H1 (cell line): ENCODE measurements around the gene URAD. TPM values are rescaled to one million over a fixed set of nuclear protein-coding genes. Genes with fewer than 3 reads are reported as not detected.

Experiments
- CTCF ChIA-PET: fragments of 300-600 bp; sonication (Branson Sonifier 250); formaldehyde crosslinking; loops from one replicate; lab custom pipeline; 2021; ENCODE audit not compliant: partially characterized antibody; lab: Charles Lee
- POLR2A ChIA-PET: fragments of 300-600 bp; sonication (Branson Sonifier 250); formaldehyde crosslinking; loops from one replicate; lab custom pipeline; 2021; ENCODE audit warnings: inconsistent platforms; ENCODE audit not compliant: partially characterized antibody; lab: Charles Lee
- DNase-seq, 2 experiments: peaks; one replicate each; pipeline versions ENCODE4 v3.0.0 to v3.0.0-alpha.2; 2010 to 2022; ENCODE audit warnings: low spot score in 2 of 2, low read depth in 1 of 2, mixed read lengths in 1 of 2
- FAIRE-seq: peaks from 2 replicates; lab custom pipeline; 2011; peaks lifted over from hg19 to GRCh38; lab: Jason Lieb, UNC
- H2AFZ ChIP-seq: 2 replicates; pipeline ENCODE4 v1.8.1; 2012; ENCODE audit warnings: low read length, inconsistent platforms
- H2AK5ac ChIP-seq: 2 replicates; pipeline ENCODE4 v1.6.1; 2013; ENCODE audit warnings: low read depth, low read length
- H2BK120ac ChIP-seq: replicated peaks from 2 replicates; pipeline ENCODE3; 2013; ENCODE audit warnings: low read depth, low read length, inconsistent platforms
- H2BK12ac ChIP-seq: 2 replicates; pipeline ENCODE4 v1.6.1; 2013; ENCODE audit warnings: low read depth, low read length
- H2BK15ac ChIP-seq: 2 replicates; pipeline ENCODE4 v1.6.1; 2013; ENCODE audit warnings: low read length
- H2BK20ac ChIP-seq: 2 replicates; pipeline ENCODE4 v1.6.1; 2013; ENCODE audit warnings: low read length
- H2BK5ac ChIP-seq: 2 replicates; pipeline ENCODE4 v1.6.1; 2013; ENCODE audit warnings: low read depth, low read length
- H3K14ac ChIP-seq: 2 replicates; pipeline ENCODE4 v1.6.1; 2013; ENCODE audit warnings: inconsistent platforms; ENCODE audit not compliant: insufficient read length
- H3K18ac ChIP-seq: 2 replicates; pipeline ENCODE4 v1.6.1; 2013; ENCODE audit warnings: low read length; ENCODE audit errors: extremely low read depth
- H3K23ac ChIP-seq: 2 replicates; pipeline ENCODE4 v1.6.1; 2013; ENCODE audit warnings: inconsistent platforms; ENCODE audit not compliant: insufficient read length
- H3K23me2 ChIP-seq: 2 replicates; pipeline ENCODE4 v1.6.1; 2013; ENCODE audit warnings: low read depth, low read length
- H3K27ac ChIP-seq: 2 replicates; pipeline ENCODE4 v1.6.1; 2011; ENCODE audit warnings: low read depth, low read length, inconsistent platforms
- H3K27me3 ChIP-seq, 4 experiments: replicated peaks in 1 of 4; 1 replicate in 1 of 4; 2 replicates in 3 of 4; pipeline versions ENCODE4 v1.6.1 to v1.8.1; 2011 to 2013; ENCODE audit warnings: low read length in 3 of 4, mild to moderate bottlenecking in 3 of 4, inconsistent platforms in 2 of 4, mixed read lengths in 2 of 4, moderate library complexity in 1 of 4; ENCODE audit not compliant: control insufficient read depth in 3 of 4, insufficient read depth in 3 of 4; ENCODE audit errors: extremely low read depth in 1 of 4
- H3K36me3 ChIP-seq, 4 experiments: 2 replicates each; pipeline versions ENCODE4 v1.6.1 to v1.8.1; 2011 to 2013; ENCODE audit warnings: mild to moderate bottlenecking in 4 of 4, low read length in 3 of 4, moderate library complexity in 2 of 4, control low read depth in 1 of 4, inconsistent platforms in 1 of 4; ENCODE audit not compliant: insufficient read depth in 4 of 4, control insufficient read depth in 2 of 4
- H3K4ac ChIP-seq: replicated peaks from 2 replicates; pipeline ENCODE3; 2013; ENCODE audit warnings: low read length, low read depth, mixed read lengths, inconsistent platforms; ENCODE audit not compliant: insufficient read length
- H3K4me1 ChIP-seq, 4 experiments: replicated peaks in 1 of 4; 1 replicate in 1 of 4; 2 replicates in 3 of 4; pipeline versions ENCODE4 v1.6.1 to v1.8.1; 2011 to 2013; ENCODE audit warnings: low read length in 3 of 4, inconsistent platforms in 2 of 4, mixed read lengths in 1 of 4; ENCODE audit not compliant: insufficient read depth in 4 of 4, control insufficient read depth in 3 of 4
- H3K4me2 ChIP-seq, 2 experiments: 2 replicates each; pipeline versions ENCODE4 v1.6.1 to v1.8.1; 2011 to 2013; ENCODE audit warnings: low read depth in 2 of 2, low read length in 2 of 2, control low read depth in 1 of 2, inconsistent platforms in 1 of 2, mild to moderate bottlenecking in 1 of 2; ENCODE audit not compliant: insufficient read depth in 1 of 2
- H3K4me3 ChIP-seq, 4 experiments: fragments of 200-600, 300-600 bp in 1 of 4; sonication (generic), shearing (Covaris generic), sonication (Bioruptor Twin) in 1 of 4; 2 replicates each; pipeline versions ENCODE4 v1.5.1 to v1.8.1; 2011 to 2016; ENCODE audit warnings: low read length in 4 of 4, low read depth in 3 of 4, control low read depth in 2 of 4, inconsistent platforms in 2 of 4, mild to moderate bottlenecking in 2 of 4, mixed read lengths in 1 of 4, moderate library complexity in 1 of 4; ENCODE audit not compliant: insufficient read depth in 2 of 4; ENCODE audit errors: extremely low read depth in 1 of 4
- H3K56ac ChIP-seq: replicated peaks from 2 replicates; pipeline ENCODE3; 2013; ENCODE audit warnings: low read depth, mild to moderate bottlenecking, mixed read lengths, low read length, inconsistent platforms; ENCODE audit not compliant: insufficient read length
- H3K79me1 ChIP-seq: 2 replicates; pipeline ENCODE4 v1.6.1; 2013; ENCODE audit warnings: low read depth, low read length, control low read depth
- H3K79me2 ChIP-seq, 2 experiments: 2 replicates each; pipeline versions ENCODE4 v1.6.1 to v1.8.1; 2012 to 2013; ENCODE audit warnings: low read length in 2 of 2, mild to moderate bottlenecking in 2 of 2, inconsistent platforms in 1 of 2; ENCODE audit not compliant: insufficient read depth in 2 of 2, control insufficient read depth in 1 of 2
- H3K9ac ChIP-seq, 4 experiments: replicated peaks in 1 of 4; 1 replicate in 1 of 4; 2 replicates in 3 of 4; pipeline versions ENCODE4 v1.6.1 to v1.8.1; 2011 to 2013; ENCODE audit warnings: low read depth in 3 of 4, low read length in 3 of 4, control low read depth in 2 of 4, mild to moderate bottlenecking in 2 of 4, moderate library complexity in 2 of 4, inconsistent platforms in 1 of 4; ENCODE audit errors: extremely low read depth in 1 of 4
- H3K9me3 ChIP-seq, 2 experiments: 2 replicates each; pipeline versions ENCODE4 v1.6.1 to v1.8.1; 2012 to 2013; ENCODE audit warnings: mild to moderate bottlenecking in 2 of 2, moderate library complexity in 2 of 2, control low read depth in 1 of 2, inconsistent platforms in 1 of 2, low read depth in 1 of 2, low read length in 1 of 2, mixed read lengths in 1 of 2; ENCODE audit not compliant: insufficient read depth in 2 of 2
- H4K20me1 ChIP-seq, 2 experiments: replicated peaks in 1 of 2; 2 replicates each; pipeline versions ENCODE3 to v1.8.1; 2011 to 2013; ENCODE audit warnings: inconsistent platforms in 2 of 2, low read length in 2 of 2, mild to moderate bottlenecking in 1 of 2; ENCODE audit not compliant: insufficient read depth in 2 of 2, control insufficient read depth in 1 of 2
- H4K5ac ChIP-seq: 2 replicates; pipeline ENCODE4 v1.6.1; 2013; ENCODE audit warnings: low read length, low read depth, mixed read lengths, inconsistent platforms; ENCODE audit not compliant: insufficient read length
- H4K8ac ChIP-seq: 2 replicates; pipeline ENCODE4 v1.8.0; 2013; ENCODE audit warnings: mild to moderate bottlenecking, moderate library complexity, low read length, inconsistent platforms; ENCODE audit not compliant: insufficient read depth; ENCODE audit errors: extremely low read depth
- H4K91ac ChIP-seq: replicated peaks from 2 replicates; pipeline ENCODE3; 2013; ENCODE audit warnings: low read length, mixed read lengths, inconsistent platforms; ENCODE audit not compliant: insufficient read length
- SP1 ChIP-seq: IDR thresholded peaks from 2 replicates; pipeline ENCODE4 v1.6.1; 2011; ENCODE audit warnings: low read depth, low read length
- WGBS, 2 experiments: shearing (Covaris generic) in 1 of 2; methylation state at CpG; one replicate each; pipeline versions ENCODE4 v1.1.6 to v1.1.7; 2013 to 2015; ENCODE audit warnings: low lambda C conversion rate in 2 of 2, mixed read lengths in 2 of 2, inconsistent platforms in 1 of 2, low coverage in 1 of 2, missing lambda C conversion rate in 1 of 2; ENCODE audit not compliant: insufficient replicate concordance in 2 of 2, insufficient coverage in 1 of 2, insufficient read length in 1 of 2; ENCODE audit errors: extremely low coverage in 1 of 2, missing lambda C conversion rate in 1 of 2; 5-methylcytosine and 5-hydroxymethylcytosine counted together
- polyA plus RNA-seq, 7 experiments: library from polyadenylated mRNA; depleted of rRNA in 3 of 7; stranded (reverse) in 5 of 7; unstranded in 2 of 7; fragments of >200 nt in 5 of 7; fragments of 200-250 nt in 2 of 7; gene quantifications; 1 replicate in 5 of 7; 2 replicates in 1 of 7; 4 replicates in 1 of 7; pipeline versions ENCODE4 v1.2.1 to v1.2.3, GENCODE V29; 2011 to 2013; ENCODE audit warnings: missing spikeins in 2 of 7, mixed read lengths in 2 of 7
- total RNA-seq: library from RNA; stranded (reverse); fragmentation: NEBNext Ultra II Directional; extraction: Animal tissue kit (Norgen Biotek cat#: 25700); gene quantifications from 2 replicates; pipeline ENCODE4 v1.2.1, GENCODE V29; 2021

URAD gene
- total and polyA plus RNA-seq, 2 of the 8 experiments (the other 6 are each of a cell fraction or from before 2014, with no cell fraction given): not detected

DNA sequence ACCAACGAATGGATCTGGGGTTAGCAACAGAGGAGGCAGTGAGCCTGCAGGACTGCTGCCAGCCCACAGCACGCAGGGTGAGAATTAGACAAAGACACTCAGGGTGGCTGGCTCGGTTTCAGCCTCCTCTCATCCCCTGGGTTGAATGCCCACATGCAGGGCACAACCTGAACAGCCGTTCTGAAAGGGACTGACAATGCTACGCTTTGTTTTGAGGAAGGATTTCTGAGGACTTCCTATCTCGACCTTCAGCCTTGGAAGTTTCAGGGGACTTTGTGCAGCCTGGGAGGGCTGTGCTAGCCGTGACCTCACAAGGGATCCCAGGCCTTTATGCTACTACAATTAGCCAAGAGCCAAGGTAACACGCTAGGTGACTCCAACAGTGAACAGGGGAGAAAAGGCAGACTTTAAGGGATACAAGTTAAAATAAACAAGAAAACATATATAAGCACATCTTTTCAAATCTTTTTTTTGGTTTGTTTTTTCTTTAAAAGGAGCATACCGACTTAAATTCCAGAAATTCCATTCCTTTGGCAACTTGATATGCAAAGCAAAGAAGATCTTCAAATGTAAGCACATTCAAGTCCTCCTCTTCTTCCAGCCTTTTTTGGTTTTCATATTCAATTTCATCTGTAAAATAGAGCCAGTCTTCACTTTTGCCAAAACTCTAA, 34.5 kb upstream of the URAD start:
- Histone ChIP-seq H2BK5ac (peak overlapping the region; percentile 99), H3K27ac (peak overlapping the region; percentile 64; the same call in 1 of the 2 replicates), H2BK12ac (peak overlapping the region; percentile 100), H2BK20ac (peak overlapping the region; percentile 94), H3K9me3 (no peaks in the 10 kb centered on the region), H3K4me3 (peak overlapping the region in 1 of 4 experiments; percentile 22; a peak in 1 of 8 replicates), H3K4me1 (peaks cover 5 to 14% (median 7%) of the 10 kb centered on the region in 4 experiments), H3K27me3 (no peaks in the 10 kb centered on the region), H3K23me2 (no peaks in the 10 kb centered on the region), H4K91ac (peak overlapping the region; percentile 83), H3K56ac (no peak overlapping the region), H3K23ac (no peak overlapping the region), H3K79me1 (no peaks in the 10 kb centered on the region), H2AK5ac (peak overlapping the region; percentile 24; the same call in 1 of the 2 replicates), H3K9ac (peak overlapping the region in 2 of 4 experiments; percentile 25 to 36; a peak in 2 of 7 replicates), H2BK15ac (peak overlapping the region; percentile 84; the same call in 1 of the 2 replicates), H4K5ac (peak overlapping the region; percentile 46), H2BK120ac (peak overlapping the region; percentile 8), H3K36me3 (no peaks in the 10 kb centered on the region), H3K18ac (peak overlapping the region; percentile 96), H2AFZ (peak overlapping the region; percentile 67), H4K8ac (no peak overlapping the region), H3K4ac (no peak overlapping the region), H4K20me1 (no peaks in the 10 kb centered on the region), H3K4me2 (peak overlapping the region; percentile 22 to 45), H3K79me2 (no peaks in the 10 kb centered on the region), H3K14ac (no peak overlapping the region)
- ChIA-PET CTCF (no interaction called here), POLR2A (no interaction called here)
- peak in 1 of 2 experiments; percentile 58 for DNase-seq
- FAIRE-seq: peak; percentile 65
- 27% methylated on average over 9 of the region's 9 CpGs; no CpG with 5 or more reads in 1 of the 2 experiments for WGBS, 2 experiments
- no peak for TF ChIP-seq SP1
